NCI-H748 treated with DMSO at 0.1 percent for 48 hours (cell line): ENCODE measurements around the gene FRAS1.
"Not testable (repeated sequence)": the region's sequence is repeated elsewhere in the genome, so short reads cannot be mapped to it uniquely, and the experiment has no call there.

ENCODE experiments used
- DNase-seq: peaks from one replicate; lab custom pipeline; 2025; lab: John Stamatoyannopoulos, UW

Gene FRAS1

DNA sequence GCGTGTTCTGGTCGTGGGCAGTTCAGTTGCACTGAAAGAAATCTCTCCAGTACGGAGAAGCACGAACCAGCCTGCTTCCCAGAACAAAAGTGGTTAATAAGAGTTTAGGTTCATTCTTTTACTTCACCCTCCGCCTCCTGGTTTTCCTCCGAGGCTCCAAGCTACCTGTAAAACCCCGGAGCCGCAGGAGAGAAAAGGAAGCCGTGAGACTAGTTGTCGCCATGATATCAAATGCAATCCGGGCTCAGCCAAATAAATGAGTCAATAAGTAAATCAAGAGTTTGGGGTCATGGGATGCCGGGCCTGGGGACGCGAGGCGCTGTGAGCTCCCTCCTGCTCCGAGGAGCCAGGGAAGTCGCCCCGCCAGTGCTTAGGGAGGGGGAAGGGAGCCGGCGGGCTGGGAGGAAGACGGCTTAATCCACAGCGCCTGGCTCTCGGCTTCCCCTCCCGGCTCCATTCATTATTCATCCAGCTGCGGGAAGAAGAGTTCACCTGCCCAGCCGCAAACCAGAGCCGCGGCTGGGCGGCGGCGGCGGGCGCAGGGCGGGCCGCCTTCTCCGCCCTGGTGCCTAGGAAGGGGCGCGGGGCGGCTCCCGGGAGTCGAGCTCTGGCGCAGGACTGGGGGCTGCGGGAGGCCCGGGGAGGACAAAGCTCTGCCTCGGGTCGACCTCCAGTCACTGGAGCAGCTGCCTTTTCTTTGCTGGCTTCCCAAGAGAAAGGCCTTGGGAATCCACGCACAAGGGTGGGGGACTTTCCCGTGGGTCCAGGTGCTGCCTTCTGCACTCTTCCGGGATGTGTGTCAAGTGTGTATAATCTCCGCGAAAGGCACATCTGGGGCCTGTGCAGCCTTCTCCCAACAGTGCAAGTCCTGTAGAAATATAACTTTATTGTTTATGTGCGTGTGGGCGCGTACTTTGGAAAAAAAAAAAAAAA, 1.7 kb downstream of the FRAS1 start:
- DNase-seq = peak; percentile 60

DNA sequence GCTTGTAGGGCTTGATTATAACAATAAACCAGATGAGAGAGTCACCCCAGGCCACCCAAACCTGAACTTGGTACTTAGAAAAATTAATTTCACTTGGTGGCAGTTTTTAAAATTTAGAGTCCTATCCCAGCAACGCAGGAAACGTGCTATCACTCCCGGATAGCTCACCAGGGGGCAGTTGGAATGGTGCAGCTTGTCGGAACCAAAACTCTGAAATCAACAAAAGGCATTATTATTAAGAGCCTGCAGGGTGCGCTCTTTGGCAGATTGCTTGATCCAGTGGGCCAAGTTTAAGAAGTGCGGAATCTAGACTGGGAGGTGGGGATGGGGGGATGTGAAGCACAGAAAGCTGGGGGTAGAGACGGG, 2.4 kb downstream of the FRAS1 start:
- peak; percentile 59 for DNase-seq

DNA sequence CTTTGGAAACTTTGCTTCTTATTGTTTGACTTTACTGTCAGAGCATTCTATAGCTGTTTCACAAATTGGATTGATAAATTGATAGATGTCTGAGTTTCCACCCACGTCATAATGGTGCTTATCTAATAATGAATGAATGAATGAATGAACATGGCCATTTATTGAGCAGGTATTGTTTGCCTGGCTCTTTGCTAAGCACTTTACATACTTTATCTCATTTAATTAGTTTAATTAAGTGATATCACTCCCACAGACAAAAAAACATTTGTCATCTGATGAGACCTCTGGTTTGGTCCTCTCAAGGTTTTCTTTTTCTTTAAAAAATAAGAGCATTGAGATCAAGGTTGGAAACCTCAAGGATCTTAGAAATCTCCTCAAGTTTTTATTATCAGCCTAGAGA, 2.8 kb downstream of the FRAS1 start:
- DNase-seq = no peak

DNA sequence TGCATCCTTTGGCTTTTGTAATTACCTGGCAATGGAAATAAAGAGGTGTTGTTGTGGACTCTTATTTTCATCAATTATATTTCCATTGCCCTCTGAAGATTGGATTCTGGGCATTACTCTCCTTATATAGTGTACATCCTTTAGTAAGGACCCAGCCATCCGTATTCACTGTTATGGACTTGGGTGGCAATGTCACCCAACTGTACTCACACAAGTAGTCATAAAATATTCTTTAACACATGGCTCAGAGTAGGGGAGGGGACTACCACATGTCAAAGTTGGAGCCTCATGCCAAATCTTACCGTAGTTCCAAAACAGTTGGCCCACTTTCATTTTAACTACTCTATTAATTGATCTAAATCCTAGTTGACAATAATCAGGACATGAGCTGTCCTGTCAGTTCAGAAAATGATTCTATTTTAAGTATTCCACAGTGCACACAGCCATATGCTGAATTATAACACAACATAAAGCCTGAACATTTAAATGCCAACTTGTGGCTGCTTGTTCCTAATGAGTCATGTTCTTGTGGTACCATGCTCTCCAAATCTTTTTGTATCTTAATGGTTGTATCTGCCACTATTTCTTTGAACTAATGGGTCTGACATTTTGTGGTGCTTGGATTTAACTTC, 4.9 kb downstream of the FRAS1 start:
- no peak for DNase-seq

DNA sequence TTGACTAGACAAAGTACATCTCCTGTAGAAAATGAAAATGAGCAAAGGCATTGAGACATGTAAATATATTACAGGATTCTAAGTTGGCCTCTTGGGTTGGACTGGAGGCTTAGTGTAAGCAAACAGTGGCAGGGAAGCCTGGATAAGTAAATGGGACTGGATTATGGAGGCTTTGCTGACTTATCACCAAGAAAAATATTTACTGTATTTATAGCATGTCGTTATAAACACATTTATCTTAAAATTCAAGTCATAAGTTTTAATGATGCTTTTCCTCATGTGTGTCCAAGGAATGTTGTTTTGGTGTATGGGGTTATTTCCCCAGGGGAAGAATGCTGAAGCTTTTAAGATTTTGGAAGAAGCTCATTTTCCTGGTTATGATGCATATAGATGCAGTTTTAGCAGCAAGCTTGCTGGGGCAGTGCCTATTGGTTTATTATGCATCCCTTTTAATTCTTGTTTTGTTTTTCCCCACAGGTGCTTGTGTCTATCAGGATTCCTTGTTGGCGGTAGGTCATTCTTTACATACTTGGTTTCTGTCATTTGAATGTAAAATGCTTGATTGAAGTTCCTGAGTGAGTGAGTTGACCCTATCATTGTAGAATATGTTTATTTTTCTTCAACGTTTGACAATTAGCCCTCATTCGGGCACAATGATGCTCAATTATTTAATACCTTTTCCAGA, 8.5 kb downstream of the FRAS1 start:
- peak; percentile 82 for DNase-seq

DNA sequence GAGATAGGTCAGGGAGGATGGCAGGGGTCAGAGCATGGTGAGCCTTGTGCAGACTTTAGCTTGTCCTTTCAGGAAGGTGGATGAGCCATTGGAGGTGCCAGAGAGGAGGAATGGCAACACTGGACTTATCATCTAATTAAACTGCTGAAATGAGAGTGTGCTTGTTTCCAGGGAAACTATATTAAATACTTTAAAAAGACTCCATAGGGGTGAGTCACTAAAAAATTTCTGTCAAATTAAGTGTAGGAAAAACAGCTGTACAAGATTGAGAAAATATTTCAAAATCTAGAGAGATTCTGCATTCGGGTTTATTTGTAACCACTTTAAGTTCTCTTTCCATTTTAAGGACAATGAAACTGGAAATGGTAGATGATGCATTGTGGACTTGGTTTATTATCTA, 11.4 kb downstream of the FRAS1 start:
- no peak for DNase-seq

DNA sequence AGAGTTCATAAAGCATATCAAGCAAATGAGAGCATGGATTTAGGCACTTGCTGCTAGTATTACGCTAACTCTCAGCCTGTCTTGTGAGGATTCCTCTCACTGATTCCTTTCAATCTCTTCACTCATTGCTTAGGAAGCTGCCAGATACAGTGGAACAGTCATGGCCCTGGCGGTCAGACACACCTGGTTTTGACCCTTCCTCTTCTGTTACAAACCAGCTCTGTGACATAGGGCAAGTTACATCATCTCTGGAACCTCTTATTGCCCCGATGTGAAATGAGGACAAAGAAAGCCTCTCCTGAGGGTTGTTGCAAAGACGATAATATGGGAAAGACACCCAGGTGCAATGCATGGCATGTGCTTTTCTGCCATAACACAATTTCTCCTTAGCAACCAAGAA, 12.2 kb downstream of the FRAS1 start:
- no peak for DNase-seq

DNA sequence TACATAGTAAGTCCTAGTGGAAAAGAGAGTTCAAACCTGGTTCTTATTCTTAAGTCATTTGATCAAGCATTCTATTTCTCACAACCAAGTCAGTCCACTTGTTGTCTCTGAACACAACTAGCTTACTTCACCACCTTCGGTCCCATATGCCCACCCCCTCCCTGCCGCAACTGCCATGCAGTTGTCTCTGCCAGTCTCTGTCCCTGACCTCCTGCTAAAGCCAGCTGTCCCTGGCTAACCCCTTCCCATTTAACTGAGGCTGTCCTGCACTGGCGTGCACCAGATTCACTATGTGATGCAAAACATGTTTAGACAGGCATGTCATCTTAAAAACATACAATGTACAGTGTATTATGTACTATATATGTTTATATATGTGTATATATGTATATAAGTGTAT, 12.7 kb downstream of the FRAS1 start:
- no peak for DNase-seq

DNA sequence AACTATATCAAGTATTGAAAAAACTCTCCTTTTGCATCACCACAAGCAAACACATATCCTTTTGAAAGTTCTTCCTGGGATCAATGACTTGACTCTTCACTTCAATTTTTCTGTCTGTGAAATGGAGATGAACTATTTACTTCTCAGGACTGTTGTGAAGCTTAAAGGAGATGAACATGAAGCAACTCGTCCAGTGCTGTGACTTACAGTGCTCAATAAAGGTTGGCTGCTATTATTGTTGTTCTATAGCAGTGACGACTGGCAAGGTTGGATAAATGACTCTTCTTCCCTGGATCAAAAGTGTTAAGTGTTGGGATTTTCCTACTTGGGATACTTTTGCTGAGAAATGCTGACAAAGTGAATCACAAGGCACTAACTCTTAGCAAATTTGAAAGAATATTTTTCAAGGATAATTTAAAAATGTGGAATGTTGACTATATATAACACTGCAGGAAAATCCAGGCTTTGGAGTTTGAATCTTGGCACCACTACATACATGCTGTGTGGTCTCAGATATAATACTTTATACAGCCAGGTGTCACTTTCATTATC, 13.7 kb downstream of the FRAS1 start:
- no peak for DNase-seq

DNA sequence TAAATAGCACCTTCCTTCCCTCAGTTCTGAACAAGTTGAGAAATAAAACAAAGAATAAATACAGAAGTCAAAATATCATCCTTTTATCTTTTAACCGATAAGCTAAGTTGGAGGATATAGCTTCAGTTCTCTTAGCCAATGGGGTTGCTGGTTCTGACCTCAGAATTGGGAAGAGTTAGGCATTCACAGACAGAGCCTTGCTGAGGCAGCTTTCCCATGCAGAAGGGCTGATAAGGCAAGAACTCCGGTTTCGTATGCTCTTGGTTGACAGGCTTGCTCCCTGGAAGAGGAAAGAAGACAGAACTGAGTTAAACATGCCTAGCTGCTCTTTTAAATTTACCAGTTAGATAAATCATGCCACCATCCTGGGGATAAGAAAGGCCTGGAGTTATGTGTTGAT, 17.6 kb downstream of the FRAS1 start:
- DNase-seq = no peak

DNA sequence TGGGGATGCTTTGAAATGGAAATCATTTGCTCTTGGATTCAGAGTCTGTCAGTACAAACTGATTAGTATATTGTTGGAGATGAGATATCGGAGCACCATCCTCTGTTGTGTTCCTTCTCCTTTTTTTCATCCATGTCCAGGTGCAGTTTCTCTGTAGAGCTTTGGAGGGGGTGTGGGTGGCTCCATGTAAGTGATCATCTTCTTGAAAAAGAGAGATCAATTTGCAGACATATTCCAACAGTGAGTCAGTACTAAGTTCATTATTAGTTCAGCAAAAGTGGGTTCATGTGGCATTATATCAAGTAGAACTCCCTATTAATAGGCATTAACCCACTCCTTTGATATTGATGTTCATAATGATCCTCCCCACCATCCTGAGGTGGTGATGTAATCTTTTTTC, 18.9 kb downstream of the FRAS1 start:
- DNase-seq = no peak

DNA sequence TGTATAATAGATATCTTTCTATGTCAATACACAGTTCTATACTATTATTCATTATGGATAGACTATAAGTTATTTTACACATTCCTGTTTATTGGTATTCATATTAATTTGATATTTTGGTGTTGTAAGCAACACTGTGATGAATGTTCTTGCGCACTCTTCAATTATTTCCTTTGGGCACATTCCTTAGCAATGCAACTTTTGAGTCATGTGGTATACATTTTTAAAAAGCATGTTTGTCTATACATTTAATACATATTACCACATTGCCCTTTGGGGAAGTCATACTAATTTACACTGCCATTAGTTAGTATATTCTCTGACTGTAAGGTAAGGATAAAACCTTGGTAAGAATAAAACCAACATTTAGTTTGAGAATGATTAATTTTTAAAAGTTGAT, 21.0 kb downstream of the FRAS1 start:
- DNase-seq = no peak

DNA sequence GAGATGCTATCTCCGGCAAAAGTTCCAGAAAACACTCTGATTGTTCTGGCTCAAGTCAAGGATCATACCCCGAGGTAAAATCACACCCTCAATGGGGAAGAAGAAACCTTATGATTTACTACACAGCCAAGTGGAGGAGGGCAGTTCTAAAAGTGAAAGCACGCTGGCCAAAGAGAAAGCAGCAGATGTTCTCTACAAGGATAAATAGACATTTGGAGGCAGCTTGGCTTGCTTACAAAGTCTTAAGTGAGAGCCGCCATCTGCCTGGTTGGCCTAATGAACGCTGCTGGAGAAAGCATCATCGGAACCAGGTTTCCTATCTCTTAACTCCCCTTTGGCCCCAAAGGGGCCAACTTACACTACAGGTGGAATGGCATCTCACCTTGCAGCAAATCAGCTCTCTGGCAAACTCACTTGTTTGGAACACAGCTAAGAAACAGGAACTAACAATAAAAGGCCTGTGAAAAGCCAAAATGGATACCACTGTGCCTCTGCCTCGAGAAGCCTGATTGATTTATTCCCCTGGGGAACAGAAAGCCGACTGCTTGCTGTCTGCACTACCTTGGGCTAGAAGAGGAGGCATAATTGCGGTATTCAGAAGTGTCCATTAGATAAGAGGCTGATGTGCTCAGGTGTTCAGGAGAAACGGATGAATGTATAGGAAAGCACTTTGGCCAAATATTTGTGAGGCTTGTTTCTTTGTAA, 22.8 kb downstream of the FRAS1 start:
- DNase-seq = no peak

DNA sequence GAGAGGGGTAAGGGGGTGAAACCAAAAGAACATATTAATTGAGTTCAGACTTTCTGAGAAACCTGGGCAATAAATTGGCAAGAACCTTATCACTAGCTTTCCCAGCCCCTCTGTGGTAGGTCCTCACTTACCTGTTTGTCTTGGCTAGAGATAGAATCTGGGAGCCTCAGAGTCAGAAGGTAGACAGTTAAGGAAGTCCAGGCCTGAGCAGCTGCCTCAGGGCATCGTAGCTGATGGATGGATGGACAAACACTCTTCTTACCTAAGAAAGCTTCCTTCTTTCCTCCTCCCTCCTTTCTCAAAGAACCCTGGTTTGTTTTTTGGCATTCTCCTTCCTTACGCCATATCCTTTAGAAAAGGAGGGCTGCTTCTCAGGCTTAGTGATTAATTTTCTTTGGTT, 24.4 kb downstream of the FRAS1 start:
- no peak for DNase-seq

DNA sequence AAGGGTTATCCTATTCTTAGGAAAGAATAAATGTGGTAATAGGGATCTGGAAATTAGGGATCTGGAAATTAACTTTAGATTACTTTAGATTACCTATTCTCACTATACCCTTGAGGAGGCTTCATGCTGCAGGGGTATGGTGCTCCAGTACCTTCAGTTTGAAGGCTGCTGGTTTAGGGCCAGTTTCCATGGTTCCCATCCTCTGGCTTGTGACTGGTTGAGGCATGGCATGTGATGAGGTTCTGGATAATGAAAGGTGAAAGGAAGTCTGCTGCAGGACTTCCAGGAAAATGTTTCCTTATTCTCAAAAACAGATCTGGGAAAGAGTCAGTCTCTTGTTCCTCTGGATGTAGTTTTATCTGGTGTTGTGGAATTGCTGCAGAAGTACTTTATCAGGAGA, 25.9 kb downstream of the FRAS1 start:
- DNase-seq = no peak

DNA sequence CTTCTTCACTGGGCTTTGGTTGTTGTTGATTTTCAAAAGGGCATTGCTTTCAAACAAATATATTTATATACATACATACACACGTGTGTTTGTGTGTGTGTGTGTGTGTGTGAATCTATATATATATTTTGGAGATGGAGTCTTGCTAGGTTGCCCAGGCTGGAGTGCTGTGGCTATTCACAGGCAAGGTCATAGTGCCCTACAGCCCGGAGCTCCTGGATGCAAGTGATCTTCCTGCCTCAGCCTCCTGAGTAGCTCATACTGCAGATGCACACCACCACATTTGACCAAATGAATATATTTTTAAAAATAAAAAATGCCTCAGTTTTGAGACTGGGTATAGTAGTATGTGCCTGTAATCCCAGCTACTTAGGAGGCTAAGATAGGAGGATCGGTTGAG, 34.4 kb downstream of the FRAS1 start:
- DNase-seq = no peak

DNA sequence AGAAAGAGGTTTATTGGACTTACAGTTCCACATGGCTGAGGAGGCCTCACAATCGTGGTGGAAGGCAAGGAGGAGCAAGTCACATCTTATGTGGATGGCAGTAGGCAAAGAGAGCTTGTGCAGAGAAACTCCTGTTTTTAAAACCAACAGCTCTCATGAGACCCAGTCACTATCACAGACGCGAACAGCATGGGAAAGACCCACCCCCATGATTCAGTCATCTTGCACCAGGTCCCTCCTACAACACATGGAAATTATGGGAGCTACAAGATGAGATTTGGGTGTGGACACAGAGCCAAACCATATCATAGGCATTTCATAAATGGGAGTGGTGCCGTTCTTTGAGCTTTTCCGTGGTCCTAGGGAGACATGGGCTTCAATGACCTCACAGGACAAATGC, 35.2 kb downstream of the FRAS1 start:
- DNase-seq = not testable (repeated sequence)

DNA sequence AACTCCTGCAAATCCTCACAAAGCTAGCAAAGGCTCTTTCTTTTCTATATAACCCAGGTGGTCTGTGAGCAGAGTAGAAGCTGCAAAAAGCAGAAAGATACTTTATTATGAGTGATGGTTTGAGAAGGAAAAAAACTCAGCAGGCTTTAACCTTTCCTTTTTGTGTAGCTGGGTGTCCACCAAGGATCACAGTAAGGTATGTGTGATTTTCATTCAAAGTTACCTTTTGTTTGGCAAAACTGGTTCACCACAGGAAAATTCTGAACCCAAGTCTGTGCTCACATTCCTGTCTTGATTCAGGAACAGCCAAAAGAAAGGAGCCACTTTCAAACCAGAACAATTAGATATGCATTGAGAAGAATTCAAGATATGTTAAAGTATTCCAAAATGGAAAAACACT, 35.7 kb downstream of the FRAS1 start:
- no peak for DNase-seq

DNA sequence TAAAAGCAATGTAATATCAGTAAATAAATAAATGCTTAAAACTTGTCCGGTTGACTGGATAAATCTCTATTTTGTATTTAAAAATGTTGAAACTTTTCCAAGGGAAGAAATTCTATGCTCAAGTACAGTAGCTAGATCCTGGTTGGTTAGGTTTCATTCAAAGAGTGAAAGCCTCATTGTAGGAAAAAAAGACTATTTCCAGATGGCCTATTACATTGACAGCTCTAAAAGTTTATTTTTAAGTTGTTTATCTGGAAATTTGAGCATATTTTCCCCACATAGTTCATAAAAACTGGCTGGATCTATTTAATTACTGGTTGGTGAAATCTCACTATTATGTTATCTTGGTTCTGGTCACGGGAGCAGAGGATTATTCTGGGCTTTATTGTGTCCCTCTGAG, 38.0 kb downstream of the FRAS1 start:
- no peak for DNase-seq

DNA sequence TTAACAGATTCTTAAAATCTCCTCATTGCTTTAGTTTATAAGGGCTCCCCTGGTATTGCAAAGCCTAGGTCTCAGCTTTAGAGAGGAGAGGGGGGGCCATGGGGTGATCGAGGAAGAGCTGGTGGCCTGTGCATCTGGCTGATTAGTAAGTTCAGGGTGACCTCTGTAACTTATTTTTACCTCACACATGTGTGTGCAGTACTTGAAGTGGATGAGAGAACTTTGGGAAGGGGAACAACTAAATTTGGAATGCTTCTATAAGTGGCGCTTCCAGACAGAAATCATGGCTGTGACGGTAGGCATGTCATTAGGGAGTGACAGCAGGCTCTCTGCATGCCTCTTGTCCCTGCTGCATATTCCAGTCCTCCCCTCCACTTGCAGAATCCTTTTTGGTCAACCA, 41.9 kb downstream of the FRAS1 start:
- DNase-seq = no peak

DNA sequence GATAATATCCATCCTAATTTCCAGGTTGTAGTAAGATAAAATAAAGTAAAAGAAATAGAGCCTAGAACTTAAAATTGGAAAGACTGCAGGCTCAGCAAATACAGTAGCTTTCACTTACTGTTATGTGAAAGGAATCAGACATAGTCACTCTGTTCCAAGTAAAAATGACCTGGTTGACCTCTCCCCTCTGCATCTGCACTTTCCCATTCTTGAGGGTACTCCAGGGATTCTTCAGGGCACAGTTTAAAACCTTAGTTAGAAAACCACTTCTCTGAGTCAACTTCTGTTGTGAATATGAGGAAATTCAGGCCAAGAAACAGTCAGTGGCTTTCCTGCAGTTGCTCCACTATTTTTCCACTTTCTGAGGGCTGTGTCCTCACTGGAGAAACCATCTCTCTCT, 42.9 kb downstream of the FRAS1 start:
- no peak for DNase-seq

DNA sequence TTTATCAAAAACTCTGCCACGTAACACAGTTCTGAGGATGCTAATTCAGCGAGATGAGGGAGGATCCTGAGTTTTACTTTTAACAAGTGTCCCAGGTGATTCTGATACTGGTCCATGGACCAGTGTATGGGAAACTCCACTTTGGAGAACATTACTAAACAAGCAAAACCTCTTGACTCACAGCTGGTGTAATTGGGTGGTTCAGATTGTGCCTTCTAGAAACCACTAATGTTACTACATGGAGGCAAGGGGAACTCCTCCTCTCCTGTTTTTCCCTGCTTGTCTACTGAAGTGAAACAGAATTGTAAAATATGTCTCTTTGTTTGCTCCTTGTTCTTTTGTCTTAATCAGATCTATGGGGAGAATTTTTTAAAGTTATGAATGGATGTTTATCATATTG, 62.6 kb downstream of the FRAS1 start:
- DNase-seq = no peak
